GM18907 (cell line): ENCODE results near the gene TUBD1.
A peak's percentile ranks its signal among the peaks of the same experiment; 100 is the strongest.
"Not testable (repeated sequence)": the region's sequence is repeated elsewhere in the genome, so short reads cannot be mapped to it uniquely, and the experiment has no call there.

Experiments used
- ATAC-seq: cut with Tn5 transposase; IDR thresholded peaks from one replicate; pipeline ENCODE4 v1.9.1; 2021; ENCODE audit warnings: mild to moderate bottlenecking, moderate library complexity; ENCODE audit not compliant: unreplicated experiment

The TUBD1 gene

DNA sequence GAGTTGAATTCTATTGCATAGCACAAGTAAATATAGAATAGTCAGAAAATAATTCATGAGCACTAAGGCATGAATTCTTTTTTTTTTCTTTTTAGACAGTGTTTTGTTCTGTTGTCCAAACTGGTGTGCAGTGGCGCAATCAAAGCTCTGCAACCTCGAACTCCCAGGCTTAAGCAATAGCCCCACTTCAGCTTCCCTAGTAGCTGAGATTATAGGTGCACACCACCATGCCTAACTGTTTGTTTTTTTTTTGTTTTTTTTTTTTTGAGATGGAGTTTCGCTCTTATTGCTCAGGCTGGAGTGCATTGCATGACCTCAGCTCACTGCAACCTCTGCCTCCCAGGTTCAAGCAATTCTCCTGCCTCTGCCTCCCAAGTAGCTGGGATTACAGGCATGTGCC is 16.6 kb downstream of the TUBD1 start:
- ATAC-seq, result no peak

DNA sequence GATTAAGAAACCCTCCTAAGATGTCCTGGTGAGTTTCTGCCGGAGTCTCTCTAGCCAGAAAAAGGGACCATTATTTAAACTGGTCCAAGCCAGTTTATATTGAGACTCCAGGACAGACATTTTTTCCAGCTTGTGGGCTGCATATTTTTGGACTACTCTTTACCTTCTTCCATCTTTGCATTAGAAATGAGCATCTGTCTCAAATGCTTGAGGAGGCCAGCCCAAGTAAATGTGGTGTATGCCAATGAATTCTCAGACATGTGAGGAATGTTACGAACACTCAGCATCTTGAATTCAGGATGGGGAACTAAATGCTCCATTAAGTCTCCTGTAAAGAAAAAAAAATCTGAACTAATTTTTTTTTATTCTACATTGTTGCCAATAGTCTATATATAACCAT is 18.4 kb downstream of the TUBD1 start:
- ATAC-seq, result no peak

DNA sequence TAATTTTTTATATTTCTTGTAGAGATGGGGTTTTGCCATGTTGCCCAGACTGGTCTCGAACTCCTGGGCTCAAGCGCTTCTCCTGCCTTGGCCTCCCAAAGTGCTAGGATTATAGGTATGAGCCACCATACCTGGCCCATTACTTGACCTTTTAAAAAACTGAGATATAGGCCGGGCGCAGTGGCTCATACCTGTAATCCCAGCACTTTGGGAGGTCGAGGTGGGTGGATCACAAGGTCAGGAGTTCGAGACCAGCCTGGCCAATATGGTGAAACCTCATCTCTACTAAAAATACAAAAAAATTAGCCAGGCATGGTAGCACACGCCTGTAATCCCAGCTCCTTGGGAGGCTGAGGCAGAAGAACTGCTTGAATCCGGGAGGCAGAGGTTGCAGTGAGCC is 19.3 kb downstream of the TUBD1 start:
- ATAC-seq, result not testable (repeated sequence)

DNA sequence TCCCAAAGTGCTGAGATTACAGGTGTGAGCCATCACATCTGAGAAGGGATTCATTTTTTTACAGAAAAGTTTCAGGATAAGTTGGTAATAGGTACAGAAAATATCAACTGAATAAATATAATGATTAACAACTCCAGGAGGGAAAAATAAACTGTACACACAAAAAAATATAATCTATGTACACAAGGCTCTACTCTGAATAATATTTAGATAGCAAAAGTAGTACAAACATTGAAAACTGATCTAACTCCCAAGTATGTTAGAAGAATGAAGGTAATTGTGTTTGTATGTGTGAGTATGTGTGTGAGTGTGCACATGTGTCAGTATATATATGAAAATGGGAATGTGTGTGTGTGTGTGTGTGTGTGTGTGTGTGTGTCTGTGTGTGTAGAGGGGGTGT is 20.4 kb downstream of the TUBD1 start:
- no peak for ATAC-seq

DNA sequence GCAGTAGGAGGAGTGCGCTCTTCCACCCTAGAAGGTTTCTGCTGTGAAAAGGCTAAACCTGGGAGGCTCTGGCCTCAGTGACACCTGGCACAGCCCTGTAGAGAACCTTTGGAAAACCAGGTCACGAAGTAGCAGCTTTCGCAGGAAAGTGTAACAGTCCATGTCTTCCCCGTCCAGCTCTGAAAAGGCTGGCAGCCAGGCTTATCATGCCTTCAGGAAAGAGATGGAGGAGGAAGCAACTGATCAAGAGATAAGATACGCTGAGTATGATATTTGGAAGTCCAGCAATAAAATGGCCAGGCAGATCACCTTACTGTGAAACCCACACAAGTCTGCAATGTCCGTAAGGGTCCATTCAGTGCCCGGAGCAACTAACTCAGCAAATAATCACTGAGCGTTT is 22.3 kb downstream of the TUBD1 start:
- no peak for ATAC-seq

DNA sequence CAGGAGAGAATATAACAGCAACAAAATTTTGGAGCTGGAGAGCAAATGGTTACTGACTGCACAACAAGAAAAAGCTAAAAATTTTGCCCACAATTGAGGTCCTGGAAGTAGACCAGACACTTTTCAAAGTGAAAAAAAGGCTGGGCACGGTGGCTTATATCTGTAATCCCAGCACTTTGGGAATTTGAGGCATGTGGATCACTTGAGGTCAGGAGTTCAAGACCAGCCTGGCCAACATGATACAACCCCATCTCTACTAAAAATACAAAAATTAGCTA is 22.9 kb downstream of the TUBD1 start:
- no peak for ATAC-seq

DNA sequence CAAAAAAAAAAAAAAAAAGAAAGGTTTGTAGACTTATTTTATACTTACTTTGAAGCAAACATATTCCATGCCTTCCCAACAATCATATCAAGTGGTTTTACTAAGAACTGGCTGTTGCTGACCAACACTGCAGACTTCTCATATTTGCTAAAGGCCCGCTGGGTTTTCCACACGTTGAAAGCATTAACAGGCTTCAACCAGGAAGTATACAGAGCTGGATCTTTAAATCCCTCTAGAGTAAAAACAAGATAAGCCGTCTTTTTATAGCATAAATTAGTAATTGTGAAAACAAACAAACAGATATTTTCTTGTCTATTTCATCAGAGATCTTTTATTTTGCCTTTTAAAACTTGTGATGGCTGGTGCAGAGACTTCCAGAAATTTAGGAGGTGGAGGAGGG is 29.1 kb downstream of the TUBD1 start:
- ATAC-seq, result no peak

DNA sequence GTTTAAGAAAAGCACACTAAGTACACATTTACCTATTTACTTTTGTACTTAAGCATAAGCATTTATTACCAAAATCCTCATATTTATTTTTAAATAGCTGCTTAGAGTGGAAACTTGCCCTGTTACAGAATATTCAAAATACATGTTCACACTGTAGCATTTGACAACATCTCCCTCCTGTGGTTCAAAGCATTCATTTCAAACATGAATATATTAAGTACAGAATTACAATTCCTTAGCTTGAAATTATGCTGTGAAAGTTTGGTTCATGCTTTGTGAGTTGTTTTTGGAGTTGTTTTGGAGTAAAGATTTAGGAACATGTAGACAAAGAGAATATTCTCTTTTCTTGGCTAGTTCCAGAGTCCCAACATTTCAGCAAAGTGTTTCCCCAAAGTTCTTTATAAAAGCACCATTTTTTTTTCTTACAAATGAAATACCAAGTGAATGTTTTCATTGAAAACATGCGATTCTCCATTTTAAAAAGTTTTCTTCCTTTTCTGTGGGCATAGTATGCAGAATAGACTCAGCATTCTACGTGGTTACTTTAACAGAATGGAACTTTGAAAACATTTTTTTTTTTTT is 33.2 kb downstream of the TUBD1 start:
- no peak for ATAC-seq

DNA sequence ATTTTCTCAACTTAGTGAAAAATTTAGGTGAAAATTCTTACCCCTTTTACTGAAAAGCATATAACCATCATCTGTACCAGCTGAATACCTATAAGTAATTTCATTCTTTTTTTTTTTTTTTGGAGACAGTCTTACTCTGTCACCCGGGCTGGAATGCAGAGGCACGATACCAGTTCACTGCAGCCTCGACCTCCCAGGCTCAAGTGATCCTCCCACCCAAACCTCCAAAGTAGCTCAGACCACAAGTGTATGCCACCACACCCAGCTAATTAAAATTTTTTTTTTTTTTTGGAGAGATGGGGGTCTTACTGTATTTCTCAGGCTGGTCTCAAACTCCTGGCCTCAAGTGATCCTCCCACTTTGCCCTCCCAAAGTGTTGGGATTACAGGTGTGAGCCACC is 33.8 kb downstream of the TUBD1 start:
- ATAC-seq, result no peak

DNA sequence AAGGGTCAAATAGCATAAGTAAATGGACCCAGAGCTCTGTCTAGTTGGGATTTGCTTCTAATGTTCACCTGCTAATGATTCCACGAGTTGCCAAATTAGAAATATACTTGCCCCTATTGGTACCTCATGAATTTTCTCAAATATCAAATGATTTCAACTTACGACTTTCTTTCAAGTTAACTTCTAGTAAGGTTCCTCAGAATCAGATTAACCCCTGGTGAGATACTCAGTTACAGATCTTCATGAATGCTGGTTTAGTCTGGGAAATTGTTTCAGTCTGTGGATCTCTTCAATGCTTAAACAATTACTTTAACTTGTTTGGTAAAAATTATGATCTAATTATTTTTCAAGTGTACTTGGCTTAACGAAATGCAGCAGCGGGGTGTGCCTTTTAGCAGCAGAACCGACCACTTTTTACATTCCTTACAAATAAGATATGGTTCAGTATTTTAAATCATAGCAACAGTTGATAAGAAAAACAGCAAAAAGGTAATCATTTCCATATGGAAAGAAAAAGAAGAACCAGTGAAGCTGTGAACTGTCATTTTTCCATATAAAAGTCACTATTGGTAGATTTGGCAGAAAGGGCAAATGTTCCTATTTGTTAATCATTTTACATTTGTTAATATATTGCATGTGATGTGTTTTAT is 34.5 kb downstream of the TUBD1 start:
- no peak for ATAC-seq

DNA sequence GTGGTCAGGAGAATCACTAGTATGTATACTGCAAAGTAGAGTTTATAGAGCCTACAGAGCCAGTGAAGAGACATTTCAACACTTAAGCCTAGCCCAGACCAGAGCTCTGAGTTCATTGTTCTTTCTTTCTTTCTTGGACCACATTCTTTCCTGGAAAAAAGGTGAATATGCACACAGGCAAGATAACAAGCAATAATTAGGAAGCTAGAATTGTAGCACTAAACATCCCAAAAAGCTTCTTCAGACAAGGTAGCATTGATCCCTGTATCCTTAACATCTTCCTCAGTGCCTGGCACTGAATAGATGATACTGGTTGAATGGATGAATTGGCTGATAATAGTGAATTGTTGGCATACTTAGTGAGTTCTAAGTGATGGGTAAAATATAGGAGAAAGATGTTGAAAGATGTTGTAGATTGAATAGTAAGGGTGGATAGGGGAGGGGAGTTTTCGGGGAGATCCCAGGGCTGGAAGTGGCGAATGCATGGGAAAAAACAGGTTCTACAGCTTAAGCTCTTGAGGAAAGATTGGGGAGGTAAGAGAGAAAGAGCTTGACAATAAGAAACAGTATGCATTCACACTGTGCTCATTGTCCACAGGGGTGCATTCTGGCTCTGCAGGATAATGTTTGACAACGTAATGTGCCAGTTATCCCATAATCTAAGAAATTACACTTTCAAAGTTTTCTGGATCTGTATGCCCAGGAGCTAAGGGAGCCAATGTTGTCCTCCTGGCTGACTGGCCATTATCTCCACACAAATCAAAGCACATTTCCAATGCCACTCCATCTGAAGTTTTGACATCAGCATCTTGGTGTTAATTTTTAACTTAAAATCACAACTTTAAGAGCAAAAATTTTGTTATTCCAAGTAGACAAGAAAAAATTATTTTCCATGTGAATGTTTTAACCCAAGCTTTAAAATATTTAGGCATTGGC is 35.6 kb downstream of the TUBD1 start:
- ATAC-seq, result no peak

DNA sequence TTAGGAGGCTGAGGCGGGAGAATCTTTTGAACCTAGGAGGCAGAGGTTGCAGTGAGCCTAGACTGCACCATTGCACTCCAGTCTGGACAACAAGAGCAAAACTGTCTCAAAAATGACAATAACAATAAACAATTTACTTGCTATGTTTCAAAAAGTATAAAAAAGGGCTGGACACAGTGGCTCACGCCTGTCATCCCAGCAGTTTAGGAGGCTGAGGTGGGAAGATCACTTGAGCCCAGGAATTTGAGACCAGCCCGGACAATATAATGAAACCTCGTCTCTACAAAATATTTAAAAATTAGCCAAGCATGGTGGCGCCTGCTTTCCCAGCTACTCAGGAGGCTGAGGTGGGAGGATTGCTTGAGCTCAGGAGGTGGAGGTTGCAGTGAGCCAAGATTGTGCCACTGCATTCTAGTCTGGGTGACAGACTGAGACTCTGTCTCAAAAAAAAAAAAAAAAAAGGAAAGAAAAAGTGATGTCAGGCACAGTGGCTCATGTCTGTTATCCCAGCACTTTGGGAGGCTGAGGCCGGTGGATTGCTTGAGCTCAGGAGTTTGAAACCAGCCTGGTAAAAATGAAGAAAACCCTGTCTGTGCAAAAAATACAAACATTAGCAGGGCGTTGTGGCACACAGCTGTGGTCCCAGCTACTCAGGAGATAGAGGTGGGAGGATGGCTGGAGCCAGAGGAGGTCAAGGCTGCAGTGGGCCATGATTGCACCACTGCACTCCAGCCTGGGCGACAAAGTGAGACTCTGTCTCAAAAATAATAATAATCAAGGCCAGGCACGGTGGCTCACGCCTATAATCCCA is 38.6 kb downstream of the TUBD1 start:
- ATAC-seq, result not testable (repeated sequence)

DNA sequence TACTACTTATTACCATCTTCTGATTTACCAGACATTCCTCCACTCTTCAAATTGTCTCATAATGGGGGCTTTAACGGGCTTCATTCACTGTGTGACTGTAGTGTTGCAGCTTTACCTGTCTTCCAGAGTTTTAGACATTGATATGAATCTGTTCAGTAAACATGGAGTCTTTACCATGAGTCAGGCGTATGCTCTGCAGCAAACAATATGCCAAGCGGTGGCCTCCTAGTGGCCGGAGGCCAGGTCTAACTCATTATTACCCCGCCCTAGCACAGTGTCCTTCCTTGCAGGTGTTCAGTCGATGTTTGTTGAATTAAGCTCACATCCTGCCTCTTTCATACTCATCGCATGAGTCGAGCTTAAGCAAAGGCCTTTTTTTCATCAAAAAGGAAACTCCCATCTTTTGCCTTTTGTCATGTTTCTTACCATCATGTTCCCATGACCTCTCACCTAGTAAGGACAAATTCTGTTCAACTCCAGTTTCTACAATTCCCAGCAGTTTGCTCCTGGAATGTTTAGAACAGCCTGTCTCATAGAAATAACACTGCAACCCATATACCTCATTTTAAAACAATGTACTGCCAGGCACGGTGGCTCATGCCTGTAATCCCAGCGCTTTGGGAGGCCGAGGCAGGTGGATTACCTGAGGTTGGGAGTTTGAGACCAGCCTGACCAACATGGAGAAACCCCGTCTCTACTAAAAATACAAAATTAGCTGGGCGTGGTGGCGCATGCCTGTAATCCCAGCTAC is 39.4 kb downstream of the TUBD1 start:
- ATAC-seq, result peak; percentile 45

DNA sequence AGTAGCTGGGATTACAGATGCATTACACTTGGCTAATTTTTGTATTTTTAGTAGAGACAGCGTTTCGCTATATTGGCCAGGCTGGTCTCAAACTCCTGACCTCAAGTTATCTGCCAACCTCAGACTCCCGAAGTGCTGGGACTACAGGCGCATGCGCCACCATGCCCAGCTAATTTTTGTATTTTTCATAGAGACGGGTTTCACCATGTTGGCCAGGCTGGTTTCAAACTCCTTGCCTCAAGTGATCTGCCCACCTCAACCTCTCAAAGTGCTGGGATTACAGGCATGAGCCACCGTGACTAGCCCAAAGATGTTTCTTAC is 39.9 kb downstream of the TUBD1 start:
- not testable (repeated sequence) for ATAC-seq

DNA sequence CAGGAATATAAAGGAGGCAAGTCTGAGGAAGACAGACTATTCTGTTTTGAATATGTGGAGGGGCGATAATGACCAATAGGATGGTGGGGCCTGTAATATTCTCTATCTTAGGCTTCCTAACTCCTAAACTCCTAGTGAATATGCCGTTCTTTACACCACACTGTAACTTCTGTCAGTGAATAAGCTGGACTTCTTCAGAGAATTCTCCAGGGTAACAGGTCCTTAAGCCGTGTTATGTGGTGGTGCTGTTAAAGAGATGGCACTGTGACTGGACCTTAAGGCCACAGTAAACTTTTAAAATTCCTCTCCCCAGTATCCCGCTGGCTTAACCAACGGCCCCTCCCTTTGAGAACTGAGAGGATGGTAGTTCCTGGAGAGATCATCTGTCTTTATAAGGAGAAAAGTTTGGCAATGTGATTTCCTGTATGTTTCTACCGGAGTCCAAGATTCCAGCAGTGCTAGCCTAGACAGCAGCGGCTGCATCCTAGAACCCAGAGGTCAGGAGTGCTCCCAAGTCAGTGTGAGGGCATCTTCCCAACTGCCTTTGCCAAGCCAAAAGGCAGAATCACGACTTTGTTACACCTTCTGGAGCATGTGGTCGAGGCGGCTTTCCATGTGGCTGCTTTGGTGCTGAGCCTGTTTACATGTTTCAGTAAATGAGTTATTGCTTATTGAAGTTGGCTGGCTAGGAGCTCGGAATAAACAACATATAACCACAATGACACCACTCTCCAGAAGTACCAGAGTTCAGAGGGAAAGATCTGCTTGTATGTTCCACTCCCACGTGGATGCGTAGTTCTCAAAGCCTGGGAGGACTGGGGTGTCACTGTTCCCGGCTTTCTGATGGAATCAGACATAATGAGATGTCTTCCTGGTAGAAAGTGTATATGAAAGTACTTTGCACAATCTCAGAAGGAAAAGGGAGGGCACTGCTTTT is 41.0 kb downstream of the TUBD1 start:
- no peak for ATAC-seq

DNA sequence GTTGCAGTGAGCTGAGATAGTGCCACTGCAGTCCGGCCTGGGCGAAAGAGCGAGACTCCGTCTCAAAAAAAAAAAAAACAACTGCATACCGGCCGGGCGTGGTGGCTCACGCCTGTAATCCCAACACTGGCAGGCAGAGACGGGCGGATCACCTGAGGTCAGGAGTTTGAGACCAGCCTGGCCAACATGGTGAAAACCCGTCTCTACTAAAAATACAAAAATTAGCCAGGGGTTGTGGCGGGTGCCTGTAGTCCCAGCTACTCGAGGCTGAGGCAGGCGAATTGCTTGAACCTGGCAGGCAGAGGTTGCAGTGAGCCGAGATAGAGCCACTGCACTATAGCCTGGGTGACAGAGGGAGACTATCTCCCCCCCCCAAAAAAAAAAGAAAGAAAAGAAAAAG is 42.4 kb downstream of the TUBD1 start:
- ATAC-seq, result not testable (repeated sequence)

DNA sequence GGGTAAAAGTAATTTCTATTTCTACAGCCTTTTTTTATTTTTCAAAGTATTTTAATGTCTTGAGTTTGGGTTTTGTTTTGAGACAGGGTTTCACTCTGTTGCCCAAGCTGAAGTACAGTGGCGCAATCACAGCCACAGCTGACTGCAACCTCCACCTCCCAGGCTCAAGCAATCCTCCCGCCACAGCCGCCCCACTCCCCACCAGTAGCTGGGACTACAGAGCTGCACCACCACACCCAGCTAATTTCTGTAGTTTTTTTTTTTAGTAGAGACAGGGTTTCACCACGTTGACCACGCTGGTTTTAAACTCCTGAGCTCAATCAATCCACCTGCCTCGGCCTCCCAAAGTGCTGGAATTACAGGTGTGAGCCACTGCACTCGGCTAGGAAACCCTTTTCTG is 44.0 kb downstream of the TUBD1 start:
- ATAC-seq, result peak; percentile 37

DNA sequence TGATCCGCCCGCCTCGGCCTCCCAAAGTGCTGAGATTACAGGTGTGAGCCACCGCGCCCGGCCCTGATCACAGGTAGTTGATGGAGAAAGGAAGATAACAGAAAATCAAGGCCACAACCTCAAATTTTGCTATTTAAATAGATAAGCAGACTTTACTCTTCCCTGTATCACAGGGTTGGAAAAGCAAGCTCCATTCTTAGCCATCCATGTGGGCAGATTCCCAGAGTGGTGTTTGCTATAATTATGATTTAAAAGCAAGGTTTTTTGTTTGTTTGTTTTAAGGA is 44.4 kb downstream of the TUBD1 start:
- no peak for ATAC-seq

DNA sequence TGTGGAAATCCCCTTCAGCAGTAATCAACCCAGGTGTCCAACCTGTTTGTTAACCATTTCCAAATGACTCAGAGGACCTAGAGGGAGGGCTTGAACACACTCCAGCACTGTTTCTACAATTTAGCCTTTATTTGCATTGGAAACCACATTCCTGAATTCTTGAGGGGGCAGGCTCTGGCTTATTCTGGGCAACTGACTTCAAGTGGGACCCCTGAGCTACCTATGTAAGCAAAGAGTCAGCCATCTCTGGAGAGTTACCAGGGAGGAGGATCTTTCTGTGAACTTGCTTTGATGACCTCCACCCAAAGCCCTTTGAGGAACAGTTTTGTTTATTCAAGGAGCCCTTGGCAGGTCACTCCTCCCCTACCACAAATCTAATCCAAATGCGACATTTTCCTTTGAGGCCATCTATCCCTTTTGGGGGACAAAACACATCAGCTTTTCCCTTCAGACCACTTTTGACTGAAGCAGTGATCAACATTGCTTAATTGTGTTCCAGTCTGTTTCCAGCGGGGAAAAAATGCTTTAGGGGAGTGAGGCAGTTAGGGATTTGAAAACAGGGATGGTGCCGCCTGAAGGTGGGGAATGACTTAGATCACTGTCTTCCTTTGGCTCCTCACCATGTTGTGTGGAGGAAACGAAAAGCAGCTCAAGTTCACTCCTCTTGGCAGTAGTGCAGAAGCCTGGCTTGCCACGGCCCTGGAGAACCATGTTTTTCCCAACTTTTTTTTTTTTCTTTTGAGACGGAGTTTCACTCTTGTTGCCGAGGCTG is 46.2 kb downstream of the TUBD1 start:
- ATAC-seq, result peak; percentile 45
